HG03378 (cell line): Measurements from ENCODE around the gene C3orf70.
"Not testable (repeated sequence)": the region's sequence is repeated elsewhere in the genome, so short reads cannot be mapped to it uniquely, and the experiment has no call there.

Experiments used
- ATAC-seq: cut with Tn5 transposase; IDR thresholded peaks from one replicate; pipeline ENCODE4 v1.9.1; 2021; ENCODE audit warnings: mild to moderate bottlenecking, moderate library complexity; ENCODE audit not compliant: unreplicated experiment

Gene C3orf70

GRCh38 chr3:185151101-185151963 is 1.5 kb downstream of the C3orf70 start:
- ATAC-seq, result no peak

GRCh38 chr3:185150561-185150960 is 2.3 kb downstream of the C3orf70 start:
- ATAC-seq, result no peak

- no peak for ATAC-seq
Measured at GRCh38 chr3:185149591-185149990, 3.3 kb downstream of the C3orf70 start.

GRCh38 chr3:185145511-185145910 is 7.3 kb downstream of the C3orf70 start:
- ATAC-seq, result no peak

- no peak for ATAC-seq
Measured at GRCh38 chr3:185144784-185145183, 8.1 kb downstream of the C3orf70 start.

- no peak for ATAC-seq
Measured at GRCh38 chr3:185137821-185138220, 15.0 kb downstream of the C3orf70 start.

- no peak for ATAC-seq
Measured at GRCh38 chr3:185134509-185134908, 18.4 kb downstream of the C3orf70 start.

GRCh38 chr3:185131602-185132256 is 21.1 kb downstream of the C3orf70 start:
- ATAC-seq, result no peak

GRCh38 chr3:185129083-185129482 is 23.8 kb downstream of the C3orf70 start:
- no peak for ATAC-seq

GRCh38 chr3:185126201-185126600 is 26.7 kb downstream of the C3orf70 start:
- ATAC-seq, result no peak

GRCh38 chr3:185120126-185120525 is 32.7 kb downstream of the C3orf70 start:
- ATAC-seq, result no peak

- no peak for ATAC-seq
Measured at GRCh38 chr3:185115371-185115770, 37.5 kb downstream of the C3orf70 start.

GRCh38 chr3:185114756-185115155 is 38.1 kb downstream of the C3orf70 start:
- no peak for ATAC-seq

- ATAC-seq, result no peak
Measured at GRCh38 chr3:185112186-185112585, 40.7 kb downstream of the C3orf70 start.

GRCh38 chr3:185109012-185109411 is 43.8 kb downstream of the C3orf70 start:
- not testable (repeated sequence) for ATAC-seq

- not testable (repeated sequence) for ATAC-seq
Measured at GRCh38 chr3:185106256-185106890, 46.5 kb downstream of the C3orf70 start.

GRCh38 chr3:185103359-185104127 is 49.3 kb downstream of the C3orf70 start:
- no peak for ATAC-seq

- ATAC-seq, result no peak
Measured at GRCh38 chr3:185094697-185095096, 58.2 kb downstream of the C3orf70 start.

- no peak for ATAC-seq
Measured at GRCh38 chr3:185093116-185093515, 59.7 kb downstream of the C3orf70 start.

- ATAC-seq, result no peak
Measured at GRCh38 chr3:185090811-185091210, 62.0 kb downstream of the C3orf70 start.

- no peak for ATAC-seq
Measured at GRCh38 chr3:185089751-185090150, 63.1 kb downstream of the C3orf70 start.
